Smooth muscle cell (in vitro differentiated cells): Measurements from ENCODE around the gene MED25. TPM values are rescaled to one million over a fixed set of nuclear protein-coding genes. Genes with fewer than 3 reads are reported as not detected.

Experiments
- DNase-seq: peaks from one replicate; lab custom pipeline; 2025; ENCODE audit not compliant: unreplicated experiment; lab: John Stamatoyannopoulos, UW
- H2AFZ ChIP-seq: fragments of 200-600 bp; sonication (generic); 2 replicates; pipeline ENCODE4 v1.6.0; 2016; ENCODE audit warnings: antibody characterized with exemption, low read depth, mild to moderate bottlenecking
- H3F3A ChIP-seq: fragments of 200-600 bp; sonication (generic); 2 replicates; pipeline ENCODE4 v1.6.0; 2017; ENCODE audit warnings: antibody characterized with exemption, low read depth
- H3K27ac ChIP-seq: fragments of 200-600 bp; sonication (generic); 2 replicates; pipeline ENCODE4 v1.5.1; 2016; ENCODE audit warnings: low read depth, mild to moderate bottlenecking
- H3K27me3 ChIP-seq: fragments of 200-600 bp; sonication (generic); 2 replicates; pipeline ENCODE4 v1.6.1; 2016; ENCODE audit warnings: low read depth, mild to moderate bottlenecking
- H3K36me3 ChIP-seq: fragments of 200-600 bp; sonication (generic); 2 replicates; pipeline ENCODE4 v1.5.1; 2016; ENCODE audit warnings: low read depth
- H3K4me1 ChIP-seq: fragments of 200-600 bp; sonication (generic); 2 replicates; pipeline ENCODE4 v1.5.1; 2016; ENCODE audit warnings: low read depth
- H3K4me2 ChIP-seq: fragments of 200-600 bp; sonication (generic); 2 replicates; pipeline ENCODE4 v1.6.0; 2016; ENCODE audit warnings: mild to moderate bottlenecking
- H3K4me3 ChIP-seq: fragments of 200-600 bp; sonication (generic); 2 replicates; pipeline ENCODE4 v1.5.1; 2016; ENCODE audit warnings: mild to moderate bottlenecking
- H3K79me2 ChIP-seq: fragments of 200-600 bp; sonication (generic); 2 replicates; pipeline ENCODE4 v1.6.0; 2016; ENCODE audit warnings: low read depth, mild to moderate bottlenecking
- H3K9ac ChIP-seq: fragments of 200-600 bp; sonication (generic); 2 replicates; pipeline ENCODE4 v1.6.0; 2016; ENCODE audit warnings: low read depth
- H3K9me3 ChIP-seq: fragments of 200-600 bp; sonication (generic); replicated peaks from 2 replicates; pipeline ENCODE4 v1.5.1; 2016; ENCODE audit warnings: low read depth
- H4K20me1 ChIP-seq: fragments of 200-600 bp; sonication (generic); 2 replicates; pipeline ENCODE4 v1.6.0; 2016; ENCODE audit warnings: low read depth
- CTCF ChIP-seq: fragments of 200-600 bp; sonication (generic); IDR thresholded peaks from 2 replicates; pipeline ENCODE4 v1.5.1; 2017; ENCODE audit warnings: borderline replicate concordance, mild to moderate bottlenecking, antibody characterized with exemption; ENCODE audit not compliant: insufficient read depth, poor library complexity, severe bottlenecking
- WGBS: methylation state at CpG from one replicate; pipeline ENCODE4 v1.1.7; 2016; ENCODE audit warnings: low lambda C conversion rate; 5-methylcytosine and 5-hydroxymethylcytosine counted together
- polyA plus RNA-seq: library from polyadenylated mRNA; unstranded; fragments of >200 nt; fragmentation: Nextera tagmentation; extraction: Ambion mirVana; gene quantifications from 2 replicates; pipeline ENCODE4 v1.2.1, GENCODE V29; 2016
- total RNA-seq: library from RNA; depleted of rRNA; stranded (reverse); fragments of >200 nt; gene quantifications from 2 replicates; pipeline ENCODE4 v1.2.3, GENCODE V29; 2014

Gene MED25
- total and polyA plus RNA-seq, 2 experiments from 2014 or later: 20.4 to 34.1 TPM

GRCh38 chr19:49877879-49878743 lies 60.0 kb downstream of the MED25 start:
- WGBS: 7% methylated on average over 37 of the region's 41 CpGs
- Histone ChIP-seq H3K4me1 (peaks cover 12% of the 10 kb centered on the region), H3K27me3 (no peaks in the 10 kb centered on the region), H3K36me3 (peaks cover 2% of the 10 kb centered on the region), H3K4me3 (peak overlapping the region; percentile 72), H2AFZ (peak overlapping the region; percentile 71), H4K20me1 (peaks cover 5% of the 10 kb centered on the region), H3K79me2 (peaks cover 25% of the 10 kb centered on the region), H3K4me2 (peak overlapping the region; percentile 94), H3F3A (peaks cover 3% of the 10 kb centered on the region), H3K27ac (peak overlapping the region; percentile 96), H3K9ac (peak overlapping the region; percentile 95), H3K9me3 (no peaks in the 10 kb centered on the region)
- TF ChIP-seq CTCF: no peak
- DNase-seq: peak; percentile 98

- H3K9me3 ChIP-seq: no peaks in the 10 kb centered on the region
- no peak for DNase-seq
- H3K27me3 ChIP-seq: no peaks in the 10 kb centered on the region
- 92% methylated on average over 9 of the region's 9 CpGs for WGBS
- H3K79me2 ChIP-seq: peaks cover 25% of the 10 kb centered on the region
- H3K4me2 ChIP-seq: peak overlapping the region; percentile 94
- H3F3A ChIP-seq: peaks cover 3% of the 10 kb centered on the region
- peak overlapping the region; percentile 95 for H3K9ac ChIP-seq
- peak overlapping the region; percentile 72 for H3K4me3 ChIP-seq
- H3K36me3 ChIP-seq: peaks cover 5% of the 10 kb centered on the region
- H4K20me1 ChIP-seq: peaks cover 5% of the 10 kb centered on the region
- no peak for TF ChIP-seq CTCF
- H2AFZ ChIP-seq: no peak overlapping the region
- H3K4me1 ChIP-seq: peaks cover 12% of the 10 kb centered on the region
- peak overlapping the region; percentile 96 for H3K27ac ChIP-seq
Measured at GRCh38 chr19:49878744-49879070, 60.6 kb downstream of the MED25 start.

- 95% methylated on average over 12 of the region's 12 CpGs for WGBS
Measured at GRCh38 chr19:49879243-49879963, 61.3 kb downstream of the MED25 start.

More at GRCh38 chr19:49879243-49879963, 61.3 kb downstream of the MED25 start:
- Histone ChIP-seq H3K4me1 (peaks cover 12% of the 10 kb centered on the region), H3F3A (peaks cover 3% of the 10 kb centered on the region), H3K27me3 (no peaks in the 10 kb centered on the region), H3K27ac (no peak overlapping the region), H3K36me3 (peaks cover 5% of the 10 kb centered on the region), H3K79me2 (peaks cover 20% of the 10 kb centered on the region), H3K4me2 (no peak overlapping the region), H4K20me1 (peaks cover 5% of the 10 kb centered on the region), H3K9ac (no peak overlapping the region), H3K9me3 (no peaks in the 10 kb centered on the region), H2AFZ (no peak overlapping the region), H3K4me3 (no peak overlapping the region)
- no peak for DNase-seq
- no peak for TF ChIP-seq CTCF
